Dermis blood vessel endothelial cell (primary cell): ENCODE data around the gene CHID1. TPM values are rescaled to one million over a fixed set of nuclear protein-coding genes. Genes with fewer than 3 reads are reported as not detected.

Source experiments
- DNase-seq: peaks from one replicate; pipeline ENCODE4 v3.0.0; 2010
- total RNA-seq: library from RNA; depleted of rRNA; stranded (reverse); fragments of >200 nt; gene quantifications from 2 replicates; pipeline ENCODE4 v1.2.3, GENCODE V29; 2014

Gene CHID1
- 38.1 and 56.4 TPM in 2 replicates for total RNA-seq

DNA sequence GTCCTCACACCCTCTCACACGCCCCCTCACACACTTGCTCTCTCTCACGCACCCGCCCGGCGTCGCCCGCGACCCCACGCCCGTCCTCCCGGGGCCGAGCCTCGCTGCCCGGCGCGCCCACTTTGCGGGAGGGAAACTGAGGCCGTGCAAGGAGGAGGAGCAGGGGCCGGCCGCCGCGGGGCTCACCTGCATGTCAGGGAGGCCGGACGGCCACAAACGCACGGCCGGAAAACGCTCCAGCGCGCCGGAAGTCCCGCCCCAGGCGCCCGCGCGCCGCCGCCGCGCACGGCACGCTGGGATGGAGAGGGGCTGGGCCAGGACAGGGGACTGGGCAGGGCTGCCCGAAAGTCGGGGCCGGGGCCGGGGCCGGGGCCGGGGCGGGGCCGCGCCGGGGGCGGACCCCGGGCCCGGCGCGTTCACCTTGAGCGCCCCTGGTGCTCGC is at the start of gene CHID1:
Gene CHID1 (minus strand): TSS at position 222 of the 442 bp plus-strand sequence. CDS start 5,994 bp downstream, outside the sequence.
- DNase-seq = peak; percentile 86

DNA sequence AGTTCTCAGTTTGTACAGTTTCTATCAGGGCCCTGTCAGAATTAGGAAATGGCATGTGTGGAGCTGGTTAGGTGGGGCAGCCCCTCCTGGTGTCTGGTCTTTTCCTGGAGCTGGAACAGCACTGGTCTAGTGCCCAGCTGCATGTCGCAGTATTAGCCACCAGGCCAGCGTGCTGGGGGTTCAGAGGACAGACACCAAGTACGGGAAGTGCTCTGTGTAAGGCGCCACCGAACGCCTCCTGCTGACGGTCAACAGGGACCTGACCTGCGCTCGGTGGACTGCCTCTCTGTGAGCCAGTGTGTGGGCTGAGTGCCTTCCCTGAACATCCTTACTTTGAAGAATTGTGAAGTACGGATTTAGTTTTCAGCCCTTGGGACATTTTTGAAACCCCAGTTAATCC is 49.0 kb upstream of the CHID1 start:
- DNase-seq = no peak

DNA sequence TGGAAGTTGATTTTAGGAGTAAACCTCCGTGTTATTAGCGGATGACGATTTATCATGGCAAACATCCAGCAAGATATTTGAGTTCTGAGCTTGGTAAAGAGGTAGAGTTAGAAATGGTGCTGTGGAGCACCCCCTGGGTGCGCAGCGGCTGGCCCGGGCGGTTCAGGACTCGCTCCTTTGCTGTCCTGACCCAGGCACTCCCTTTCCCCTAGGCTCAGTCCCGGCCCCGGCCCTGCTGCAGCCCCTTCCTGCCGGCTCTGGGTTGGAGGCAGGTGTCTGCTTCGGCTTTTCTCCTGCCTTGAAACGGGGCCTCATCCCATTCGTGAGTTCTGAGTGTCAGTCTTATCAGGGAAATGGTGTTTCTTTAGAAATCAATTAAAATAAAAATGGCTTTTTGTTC is 48.4 kb upstream of the CHID1 start:
- DNase-seq = no peak

DNA sequence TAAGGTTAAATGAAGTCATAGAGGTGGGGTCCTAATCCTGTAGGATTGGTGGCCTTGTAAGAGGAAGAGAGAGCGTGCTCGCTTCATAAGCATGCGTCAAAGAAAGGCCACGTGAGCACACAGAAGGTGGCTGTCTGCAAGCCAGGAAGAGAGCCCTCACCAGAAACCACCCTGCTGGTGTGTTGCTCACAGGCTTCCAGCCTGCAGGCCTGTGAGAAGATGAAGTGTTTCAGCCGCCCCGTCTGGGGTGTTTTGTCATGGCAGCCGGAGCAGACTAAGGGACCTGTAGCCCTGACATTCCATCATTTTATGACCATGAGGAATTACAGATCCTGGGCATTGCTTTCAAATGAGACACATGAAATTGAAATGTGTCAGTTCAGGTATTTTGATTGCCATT is 47.5 kb upstream of the CHID1 start:
- DNase-seq = no peak

DNA sequence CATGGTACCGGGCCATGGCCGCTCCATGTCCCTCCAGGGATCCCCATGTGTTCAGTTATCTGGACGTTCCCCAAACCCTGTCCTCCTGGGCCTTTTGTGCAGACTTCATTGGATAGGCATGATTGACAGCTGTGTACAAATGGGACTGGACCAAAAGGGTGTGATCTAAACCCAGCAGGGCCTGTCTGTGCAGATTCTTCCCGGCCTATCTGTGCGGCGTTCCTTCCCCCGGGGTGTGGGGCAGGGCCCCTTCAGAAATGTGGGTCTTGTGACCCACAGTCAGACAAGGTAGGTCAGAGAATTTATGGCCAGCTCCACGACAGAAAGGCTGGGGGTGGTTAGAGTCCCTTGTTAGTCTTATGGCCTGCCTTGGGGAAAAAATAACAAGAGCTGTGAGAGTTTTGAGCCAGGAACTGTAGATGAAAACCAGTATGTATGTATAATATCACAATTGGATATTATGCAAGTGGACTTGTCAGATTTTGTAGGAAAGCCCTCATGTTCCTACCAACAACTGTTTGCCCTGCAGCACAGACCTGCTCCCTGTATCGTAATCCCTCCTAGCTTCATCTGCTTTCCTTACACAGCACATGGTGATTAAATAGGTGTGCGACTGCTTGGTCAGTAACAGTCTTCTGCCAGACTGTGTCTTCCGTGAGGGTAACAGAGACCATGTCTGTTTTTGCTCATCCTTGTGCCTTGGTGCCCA is 46.8 kb upstream of the CHID1 start:
- no peak for DNase-seq

DNA sequence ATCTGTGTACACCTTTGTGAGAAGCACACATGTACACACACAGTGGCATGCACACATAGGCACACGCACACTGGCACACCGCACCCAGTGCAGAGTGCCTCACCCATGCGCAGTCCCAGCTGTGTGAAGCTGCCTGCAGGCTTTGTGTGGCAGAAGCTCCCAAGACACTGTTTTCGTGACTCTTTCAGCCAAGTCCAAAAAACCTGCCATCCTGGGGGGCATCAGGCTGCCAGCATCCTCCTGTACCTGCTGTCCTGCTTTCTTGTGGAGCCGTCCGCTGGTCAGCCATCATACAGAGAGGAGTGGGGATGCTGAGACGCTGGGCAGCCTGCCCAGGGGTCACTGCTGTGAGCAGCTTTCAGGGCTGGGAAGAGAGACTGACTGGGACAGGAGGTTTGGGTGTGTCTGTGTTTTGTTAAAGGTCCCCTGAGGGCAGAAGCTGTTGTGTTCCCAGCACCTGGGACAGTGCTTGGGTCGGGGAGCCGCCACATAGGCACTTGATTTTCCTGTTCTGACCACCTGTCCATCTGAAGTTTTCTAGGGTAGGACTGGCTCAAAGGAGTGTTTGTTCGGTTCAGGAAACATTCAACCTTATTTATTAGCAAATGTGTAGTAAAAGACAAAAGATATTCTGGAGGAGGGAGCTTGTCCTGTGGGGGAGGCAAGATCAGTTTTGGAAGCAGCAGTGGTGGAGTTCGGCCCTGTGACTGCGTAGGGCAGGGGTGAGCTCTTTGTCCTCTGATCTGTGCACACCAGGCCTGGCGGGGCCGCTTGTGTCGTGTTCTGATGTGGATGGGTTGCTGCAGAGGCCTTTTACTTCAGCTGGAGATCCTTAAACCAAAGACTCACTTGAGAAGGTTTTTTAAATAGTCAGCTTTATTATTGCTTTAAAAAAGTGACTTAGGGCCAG is 44.8 kb upstream of the CHID1 start:
- no peak for DNase-seq

DNA sequence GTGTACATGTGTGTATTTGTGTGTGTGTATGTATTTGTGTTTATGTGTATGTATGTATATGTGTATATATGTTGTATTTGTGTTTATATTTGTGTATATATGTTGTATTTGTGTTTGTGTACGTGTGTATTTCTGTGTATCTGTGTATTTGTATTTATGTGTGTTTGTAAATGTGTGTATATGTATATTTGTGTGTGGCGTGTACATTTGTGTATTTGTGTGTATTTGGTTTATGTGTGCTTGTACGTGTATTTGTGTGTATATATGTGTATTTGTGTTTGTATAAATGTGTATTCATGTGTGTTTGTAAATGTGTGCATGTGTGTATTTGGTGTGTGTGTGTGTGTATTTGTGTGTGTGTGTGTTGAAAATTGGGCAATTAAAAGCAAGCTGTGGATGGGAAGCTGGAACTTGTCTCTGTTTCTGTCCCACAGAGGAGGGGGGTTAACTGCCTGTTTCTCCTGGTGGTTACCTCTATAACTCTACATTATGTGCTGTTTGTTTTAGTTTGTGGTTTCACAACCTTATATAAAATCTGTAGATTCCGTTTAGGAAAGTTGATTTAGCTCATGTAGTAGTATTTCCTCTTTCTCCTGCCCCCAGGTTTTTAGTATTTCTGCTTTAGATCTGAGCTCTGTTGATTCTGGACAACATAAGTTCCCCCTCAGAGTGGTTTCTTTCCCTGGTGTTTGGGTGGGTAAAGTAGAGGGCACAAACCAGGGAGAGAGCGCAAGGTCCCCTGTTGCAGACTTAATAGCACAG is 44.0 kb upstream of the CHID1 start:
- DNase-seq = no peak

DNA sequence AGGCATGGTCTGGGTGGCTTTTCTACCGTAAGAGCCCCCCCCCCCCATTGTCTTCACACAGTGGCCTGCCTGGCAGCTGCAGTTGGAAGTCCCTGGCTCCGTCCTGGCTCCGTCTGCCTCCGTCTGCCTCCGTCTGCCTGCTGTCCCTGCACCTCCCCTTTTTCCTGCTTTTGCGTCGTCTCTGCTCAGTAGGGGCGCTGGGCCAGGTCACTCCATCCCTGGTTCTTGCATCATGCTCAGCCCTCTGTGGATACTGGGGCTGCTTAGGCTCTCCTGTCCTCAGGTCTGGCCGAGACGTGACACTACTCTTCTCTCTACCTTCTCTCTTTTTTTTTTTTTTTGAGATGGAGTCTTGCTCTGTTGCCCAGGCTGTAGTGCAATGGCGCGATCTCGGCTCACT is 42.9 kb upstream of the CHID1 start:
- no peak for DNase-seq

DNA sequence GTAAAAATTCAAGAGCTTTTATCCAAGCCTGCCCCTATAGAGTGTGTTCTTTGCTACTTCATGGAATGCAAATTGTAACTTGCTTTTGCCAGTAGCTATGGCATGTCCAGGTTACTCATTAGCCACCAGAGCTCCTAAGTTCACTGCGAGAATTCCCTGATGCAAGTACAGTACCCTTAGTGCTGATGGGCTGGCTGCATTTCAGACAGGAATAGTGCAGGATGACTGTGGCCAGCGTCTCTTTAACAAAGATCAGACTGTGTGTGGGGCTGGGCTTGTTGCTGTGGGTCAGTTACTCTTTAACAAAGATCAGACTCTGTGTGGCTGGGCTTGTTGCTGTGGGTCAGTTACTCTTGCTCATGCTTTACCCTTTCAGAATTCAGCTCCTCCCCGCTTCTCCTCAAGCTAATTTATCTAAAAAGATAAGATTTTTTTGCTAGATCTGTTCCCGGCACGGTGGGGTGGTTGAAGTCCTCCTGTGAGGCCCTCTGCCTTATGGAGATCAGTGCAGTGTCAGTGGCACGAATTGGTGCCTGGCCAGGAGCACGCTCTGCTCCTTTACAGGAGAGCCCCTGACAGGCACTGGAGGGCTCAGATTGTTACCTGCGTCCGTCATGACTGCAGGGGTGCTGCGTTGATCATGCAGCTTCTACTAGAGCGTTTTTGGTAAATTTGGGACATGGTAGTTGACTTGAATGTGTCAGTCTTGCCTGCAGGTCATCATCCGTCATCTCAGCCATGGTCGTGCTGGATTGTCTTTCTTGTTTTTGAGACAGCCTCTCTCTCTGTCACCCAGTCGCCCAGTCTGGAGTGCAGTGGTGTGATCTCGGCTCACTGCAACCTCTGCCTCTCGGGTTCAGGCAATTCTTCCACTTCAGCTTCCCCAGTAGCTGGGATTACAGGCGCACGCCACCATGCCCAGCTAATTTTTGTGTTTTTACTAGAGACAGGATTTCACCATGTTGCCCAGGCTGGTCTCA is 42.1 kb upstream of the CHID1 start:
- no peak for DNase-seq

DNA sequence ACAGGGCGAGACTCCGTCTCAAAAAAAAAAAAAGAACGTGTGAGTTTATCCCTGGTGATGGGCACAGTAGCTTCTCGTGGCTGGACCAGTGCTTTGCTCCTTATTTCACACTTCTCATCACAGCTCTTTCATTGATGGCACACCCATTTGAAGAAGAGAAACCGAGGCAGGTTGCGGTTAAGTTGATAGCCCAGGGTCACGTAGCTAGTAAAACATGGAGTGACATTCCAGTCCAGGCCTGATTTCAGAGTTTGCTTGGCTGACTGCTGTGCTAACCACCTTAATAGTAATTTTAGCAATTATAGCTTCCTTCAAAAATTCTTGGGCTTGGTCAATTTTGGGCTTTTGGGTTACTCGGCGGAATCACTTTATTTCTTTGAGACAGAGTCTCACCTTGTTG is 40.9 kb upstream of the CHID1 start:
- DNase-seq = no peak

DNA sequence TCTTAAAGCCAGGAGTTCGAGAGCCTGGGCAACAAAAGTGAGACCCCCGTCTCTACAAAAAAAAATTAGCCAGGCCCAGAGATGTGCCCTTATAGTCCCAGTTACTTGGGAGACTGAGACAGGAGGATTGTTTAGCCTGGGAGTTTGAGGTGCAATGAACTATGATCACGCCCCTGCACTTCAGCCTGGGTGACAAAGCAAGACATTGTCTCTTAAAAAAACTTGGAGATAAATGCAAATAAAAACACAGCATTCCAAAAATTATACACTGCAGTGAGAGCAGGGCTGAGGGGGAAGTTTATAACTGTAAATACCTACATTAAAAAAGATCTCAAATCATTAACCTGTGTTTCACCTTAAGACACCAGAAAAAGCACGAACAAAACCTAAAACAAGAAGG is 37.1 kb upstream of the CHID1 start:
- no peak for DNase-seq

DNA sequence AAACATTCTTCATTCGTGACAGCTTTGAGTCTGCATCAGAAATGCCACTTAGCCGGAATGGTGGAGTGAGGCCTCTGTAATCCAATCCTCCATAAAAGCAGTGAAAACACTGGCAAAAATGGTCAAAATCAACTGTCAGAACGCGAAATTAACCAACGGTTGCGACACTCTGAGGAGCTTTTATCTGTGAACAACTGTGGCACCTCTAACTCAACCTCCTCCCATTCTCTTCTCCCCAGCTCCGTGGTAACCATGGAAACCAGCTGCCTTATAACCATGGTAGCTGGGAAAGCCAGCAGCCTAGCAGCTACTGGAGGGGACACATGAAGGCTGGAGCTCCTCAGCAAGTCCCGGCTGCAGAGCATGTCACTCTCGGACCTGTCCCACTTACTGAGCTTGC is 35.4 kb upstream of the CHID1 start:
- DNase-seq = no peak

DNA sequence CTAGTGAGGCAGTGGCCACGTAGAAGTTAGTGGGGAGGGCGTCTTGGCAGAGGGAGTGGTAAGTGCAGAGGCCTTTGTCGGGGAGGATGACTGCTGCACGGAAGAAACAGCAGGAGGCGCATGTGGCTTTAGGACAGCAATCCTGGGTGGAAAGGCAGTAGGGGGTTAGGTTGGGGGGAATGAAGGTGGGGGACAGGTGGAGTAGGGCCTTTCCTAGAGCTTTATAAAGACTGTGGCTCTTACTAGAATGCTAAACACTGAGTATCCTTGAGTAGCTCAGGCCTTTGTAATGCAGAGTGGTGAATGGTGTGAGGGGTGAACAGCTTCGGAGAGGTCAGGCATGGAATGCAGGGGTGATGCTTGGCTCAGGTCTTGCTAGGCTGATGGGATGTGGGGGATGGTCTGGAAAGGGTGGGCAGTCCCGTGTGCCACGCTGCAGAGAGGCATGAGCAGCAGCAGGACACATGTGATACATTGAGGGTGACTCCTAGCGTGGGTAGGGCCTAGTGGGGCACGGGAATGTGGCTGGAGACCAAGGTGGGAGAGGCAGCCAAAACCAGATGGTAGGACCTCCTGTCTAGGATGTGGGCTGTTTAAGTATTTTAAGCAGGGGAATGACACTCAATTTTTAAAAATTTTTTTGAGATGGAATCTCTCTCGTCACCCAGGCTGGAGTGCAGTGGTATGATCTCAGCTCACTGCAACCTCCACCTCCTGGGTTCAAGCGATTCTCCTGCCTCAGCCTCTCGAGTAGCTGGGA is 34.3 kb upstream of the CHID1 start:
- no peak for DNase-seq

DNA sequence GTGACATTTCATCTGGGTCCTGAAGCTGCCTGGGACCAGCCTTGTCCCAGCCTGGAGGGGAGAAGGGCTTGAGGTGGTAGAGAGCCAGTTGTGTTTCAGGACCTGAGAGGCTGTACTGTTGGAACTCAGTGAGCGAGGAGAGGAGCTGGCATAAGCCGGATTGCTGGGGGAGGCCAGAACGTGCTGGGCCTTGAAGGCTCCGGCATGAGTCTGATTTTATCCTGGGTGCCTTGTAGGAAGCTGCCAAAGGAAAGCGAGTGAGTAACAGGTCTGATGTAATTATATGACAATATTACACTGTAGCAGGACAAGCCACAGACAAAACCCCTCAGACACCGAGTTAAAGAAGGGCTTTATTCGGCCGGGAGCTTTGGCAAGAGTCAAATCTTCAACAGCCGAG is 32.2 kb upstream of the CHID1 start:
- DNase-seq = no peak

DNA sequence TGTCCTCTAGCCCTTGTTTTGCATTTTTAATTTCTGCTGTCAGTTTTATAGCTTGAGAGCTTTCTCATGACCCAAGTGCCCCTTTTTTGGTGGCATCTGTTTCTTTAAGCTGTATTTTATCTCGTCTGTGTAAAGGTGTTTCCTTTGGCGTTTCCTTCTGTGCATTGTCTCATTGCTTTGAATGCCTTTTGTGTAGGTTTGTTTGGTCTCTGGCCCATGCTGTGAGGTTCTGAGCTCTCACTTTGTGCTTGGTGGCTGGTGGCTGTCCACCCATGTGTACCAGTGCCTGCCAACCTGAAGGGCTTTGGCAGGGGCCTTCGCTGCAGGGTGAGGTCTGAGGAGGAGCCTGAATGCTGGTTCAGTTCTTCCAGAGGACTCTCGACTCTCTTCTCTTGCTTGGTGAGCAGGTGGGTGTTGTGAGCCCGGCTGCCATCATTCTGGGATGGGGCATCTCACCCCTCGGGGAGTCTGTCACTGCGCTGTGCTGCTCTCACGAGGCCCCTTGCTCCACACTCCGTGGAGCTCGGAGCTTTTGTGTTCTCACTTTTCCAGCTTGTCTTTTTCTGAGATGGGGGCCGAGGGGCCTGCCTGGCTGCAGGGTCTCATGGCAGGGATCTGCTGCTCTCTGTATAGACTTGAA is 30.0 kb upstream of the CHID1 start:
- DNase-seq = peak; percentile 82

DNA sequence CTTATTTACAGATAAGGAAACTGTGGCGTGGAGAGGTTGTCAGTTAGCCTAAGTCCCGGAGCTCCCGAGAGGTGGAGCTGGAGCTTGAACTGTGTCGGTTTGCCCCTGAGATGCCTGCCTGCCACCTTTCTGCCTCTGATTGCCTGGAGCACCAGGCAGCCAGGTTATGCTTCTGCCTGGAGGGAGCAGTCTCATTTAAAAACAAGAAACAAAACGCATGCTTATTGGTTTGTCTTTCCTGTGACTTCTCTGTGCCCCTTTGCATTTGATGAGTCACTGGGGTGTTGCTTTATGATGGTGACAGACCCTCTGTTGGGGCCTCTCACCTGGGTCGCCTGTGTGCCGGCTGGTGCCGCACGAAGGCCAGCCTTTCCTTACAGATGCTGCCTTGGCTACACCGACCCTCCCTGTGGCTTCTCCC is 27.2 kb upstream of the CHID1 start:
- DNase-seq = no peak

DNA sequence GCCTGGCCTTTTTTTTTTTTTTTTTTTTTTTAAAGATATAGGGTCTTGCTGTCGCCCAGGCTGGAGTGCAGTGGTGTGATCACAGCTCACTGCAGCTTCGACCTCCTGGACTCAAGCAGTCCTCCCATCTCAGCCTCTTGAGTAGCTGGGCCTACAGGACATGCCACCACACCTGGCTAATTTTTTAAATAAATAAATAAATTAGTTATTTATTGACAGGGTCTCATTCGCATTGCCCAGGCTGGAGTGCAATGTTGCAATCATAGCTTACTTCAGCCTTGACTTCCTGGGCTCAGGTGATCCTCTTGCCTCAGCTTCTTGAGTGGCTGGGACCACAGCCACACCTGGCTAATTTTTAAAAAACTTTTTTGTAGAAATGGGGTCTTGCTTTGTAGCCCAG is 25.6 kb upstream of the CHID1 start:
- DNase-seq = no peak

DNA sequence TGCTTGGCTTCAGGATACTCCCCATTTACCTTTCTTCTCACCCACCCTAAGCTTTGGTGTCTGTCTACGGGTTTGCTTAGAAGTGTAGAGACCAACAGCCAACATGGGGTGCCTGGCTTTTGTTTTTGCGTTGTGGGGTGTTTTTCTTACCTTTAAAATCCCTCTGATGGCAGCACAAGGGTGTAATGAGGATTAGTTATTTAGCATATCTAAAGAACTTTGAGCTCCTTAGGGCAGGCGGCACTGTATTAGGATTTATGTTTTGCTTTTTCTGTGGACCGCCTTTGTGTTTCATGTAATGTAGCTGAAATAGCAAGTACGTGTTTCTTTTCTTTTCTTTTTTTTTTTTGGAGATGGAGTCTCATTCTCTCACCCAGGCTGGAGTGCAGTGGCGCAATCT is 23.9 kb upstream of the CHID1 start:
- no peak for DNase-seq

DNA sequence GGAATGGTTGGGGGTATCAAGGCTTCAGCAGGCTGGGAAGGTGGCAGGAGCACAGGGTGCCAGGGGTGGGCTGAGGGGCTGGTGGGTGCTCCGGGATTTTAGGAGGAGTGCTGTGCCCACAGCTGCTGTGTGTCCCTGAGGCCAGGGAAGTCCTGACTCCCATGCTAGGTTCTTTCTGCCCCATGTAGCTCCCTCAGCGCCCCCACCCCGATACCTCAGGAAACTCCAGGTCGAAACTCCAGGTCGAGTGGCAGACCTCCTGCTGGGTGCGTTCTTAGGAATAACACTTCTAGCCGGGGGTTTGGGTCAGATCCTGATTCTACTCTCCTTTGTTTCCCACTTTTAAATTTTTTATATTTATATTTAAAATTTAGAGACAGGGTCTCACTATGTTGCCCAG is 23.3 kb upstream of the CHID1 start:
- no peak for DNase-seq

DNA sequence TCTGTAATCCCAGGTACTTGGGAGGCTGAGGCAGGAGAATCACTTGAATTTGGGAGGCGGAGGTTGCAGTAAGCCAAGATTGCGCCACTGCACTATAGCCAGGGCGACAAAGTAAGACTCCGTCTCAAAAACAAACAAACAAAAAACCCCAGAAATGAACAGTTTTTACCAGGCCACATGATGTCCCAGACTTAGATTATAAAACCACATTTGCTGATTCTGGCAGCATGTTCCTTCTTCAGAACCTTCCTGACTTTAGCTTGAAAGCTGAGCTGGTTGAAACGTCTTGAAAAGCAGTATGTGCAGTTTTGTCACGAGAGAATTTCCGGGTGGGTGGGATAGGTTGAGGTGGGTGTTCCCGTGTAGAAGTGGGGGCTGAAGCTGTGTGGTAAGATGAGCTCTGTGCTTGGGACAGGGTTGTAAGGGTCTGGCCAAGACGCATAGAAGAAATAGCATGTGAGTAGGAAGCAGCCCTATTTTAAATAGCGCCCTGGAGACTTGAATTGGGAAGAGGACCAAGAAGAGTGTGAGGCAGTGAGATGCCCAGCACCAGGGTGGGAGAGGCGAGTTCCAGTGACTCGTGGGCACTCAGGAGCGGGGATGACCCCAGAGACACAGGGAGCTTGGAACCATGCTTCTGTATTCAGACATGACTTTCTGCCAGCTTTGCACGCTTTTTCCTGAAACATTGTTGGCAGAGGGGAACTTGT is 22.7 kb upstream of the CHID1 start:
- DNase-seq = peak; percentile 34
